Measurements from ENCODE around the gene LAPTM5.

LAPTM5 gene

DNA sequence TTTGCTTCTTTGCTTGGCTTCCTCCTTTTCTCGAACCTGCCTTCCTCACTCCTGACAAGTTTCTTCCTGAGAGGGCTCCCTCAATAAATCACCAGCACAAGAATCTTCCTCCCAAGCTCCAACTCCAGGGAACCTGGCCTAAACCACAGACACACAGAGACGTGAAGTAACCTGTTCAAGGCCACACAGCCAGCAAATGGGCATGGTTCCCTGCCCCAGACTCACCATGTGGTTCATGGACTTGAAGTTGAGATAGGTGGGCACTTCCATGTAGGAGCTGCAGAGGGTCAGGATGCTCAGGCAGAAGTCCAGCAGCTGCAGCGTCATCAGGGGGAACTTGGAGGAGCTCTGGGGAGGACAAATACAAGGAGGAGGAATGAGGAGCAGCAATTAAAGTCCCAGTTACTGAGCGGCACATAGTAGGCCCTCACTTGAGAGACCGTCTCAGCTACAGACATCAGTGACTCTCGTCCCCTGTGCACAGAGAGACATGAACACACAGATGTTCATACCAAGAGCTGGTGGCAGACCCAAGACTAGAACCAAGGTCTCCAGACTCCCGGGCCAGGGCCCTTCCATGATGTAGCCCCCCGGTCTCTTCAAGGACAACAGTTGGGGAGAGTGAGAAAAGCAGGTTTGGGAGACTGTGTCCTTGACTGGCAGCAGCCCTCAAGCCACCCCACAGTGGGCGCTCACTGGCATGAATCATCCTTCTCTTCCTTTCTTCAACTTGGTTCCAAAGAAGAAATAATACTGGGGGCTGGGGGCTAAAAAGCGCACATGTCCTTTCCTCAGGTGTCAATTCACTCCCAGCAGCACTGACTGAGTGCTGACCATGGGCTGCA lies 18.6 kb downstream of the LAPTM5 start:
- H3K27ac Mint-ChIP-seq (ENCODE audit: low read depth): peak overlapping the region; percentile 94
- ATAC-seq (replicated peaks; ENCODE audit: extremely low read depth, poor library complexity, severe bottlenecking) (no peak), DNase-seq (ENCODE audit: low spot score in 2 of 2) (no peak)
- no peak overlapping the region for H3K4me3 Mint-ChIP-seq
- H3K9me3 Mint-ChIP-seq: no peaks in the 10 kb centered on the region
- H3K27me3 Mint-ChIP-seq: no peaks in the 10 kb centered on the region
- H3K36me3 Mint-ChIP-seq (ENCODE audit: insufficient read depth): peaks cover 82% of the 10 kb centered on the region
- peaks cover 66% of the 10 kb centered on the region for H3K4me1 Mint-ChIP-seq

DNA sequence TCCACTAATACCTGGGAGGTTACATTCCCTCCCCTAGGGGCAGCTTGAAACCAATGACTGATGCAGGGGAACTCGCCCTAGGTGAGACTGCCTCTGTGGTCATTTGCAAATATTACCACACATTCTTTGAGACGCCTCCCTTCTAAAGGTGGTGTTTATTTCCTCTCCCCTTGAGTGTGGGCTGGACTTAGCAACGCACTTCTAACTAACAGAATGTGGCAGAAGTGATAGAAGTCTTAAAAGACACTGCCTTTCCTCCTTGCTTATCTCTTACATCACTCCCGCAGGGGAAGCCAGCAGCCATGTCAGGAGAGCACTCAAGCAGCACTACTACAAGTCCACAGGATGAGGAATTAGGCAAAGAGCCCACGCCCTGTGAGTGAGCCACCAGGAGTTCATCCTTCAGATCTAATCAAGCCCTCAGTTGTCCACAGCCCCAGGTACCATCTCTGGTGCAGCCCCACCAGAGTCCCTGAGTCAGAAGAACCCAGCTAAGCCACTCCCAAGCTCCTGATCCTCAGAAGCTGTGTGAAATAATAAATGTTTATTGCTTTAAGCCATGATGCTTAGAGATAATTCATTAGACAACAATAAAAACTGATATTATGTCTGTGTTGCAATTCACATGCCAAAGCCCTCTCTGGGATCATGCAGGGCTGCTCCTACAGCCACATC lies 19.4 kb downstream of the LAPTM5 start:
- Mint-ChIP-seq H3K27ac (ENCODE audit: low read depth) (peak overlapping the region; percentile 94), H3K9me3 (no peaks in the 10 kb centered on the region), H3K4me1 (peaks cover 59% of the 10 kb centered on the region), H3K4me3 (no peak overlapping the region), H3K36me3 (ENCODE audit: insufficient read depth) (peaks cover 82% of the 10 kb centered on the region), H3K27me3 (no peaks in the 10 kb centered on the region)
- no peak for DNase-seq (ENCODE audit: low spot score in 2 of 2)
- peak; percentile 33 for ATAC-seq (replicated peaks; ENCODE audit: extremely low read depth, poor library complexity, severe bottlenecking)

DNA sequence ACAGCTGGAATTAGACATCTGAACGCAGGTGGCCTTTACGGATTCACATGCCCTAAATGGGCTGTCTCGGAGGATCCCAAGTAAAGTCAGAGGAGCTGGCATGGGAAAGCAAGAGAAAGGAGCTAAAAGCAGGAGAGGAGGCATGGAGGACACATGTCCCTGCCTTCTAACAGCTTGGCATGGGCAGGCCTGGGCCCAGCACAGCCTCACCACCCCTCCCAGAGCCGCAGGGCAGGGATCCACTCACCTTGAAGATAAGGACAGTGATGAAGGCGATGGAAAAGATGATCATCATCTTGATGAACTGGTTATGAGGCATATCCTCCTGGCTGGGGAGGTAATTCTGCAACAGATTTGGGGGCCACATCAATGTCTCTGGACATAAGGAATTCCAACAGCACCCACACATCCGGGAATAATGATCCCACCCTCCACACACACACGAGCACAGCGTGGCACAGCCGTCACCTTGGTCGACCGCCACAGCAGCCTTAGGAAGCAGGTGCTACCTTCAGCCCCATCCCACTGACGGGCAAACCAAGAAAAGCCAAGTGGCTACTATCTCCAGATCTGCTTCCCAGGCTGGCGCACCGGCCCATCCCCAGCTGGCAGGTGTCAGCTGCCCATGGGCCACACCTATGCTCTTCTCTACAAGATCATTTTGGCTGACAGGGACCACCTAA lies 20.1 kb downstream of the LAPTM5 start:
- no peak for ATAC-seq (replicated peaks; ENCODE audit: extremely low read depth, poor library complexity, severe bottlenecking)
- Mint-ChIP-seq H3K4me3 (no peak overlapping the region), H3K9me3 (no peaks in the 10 kb centered on the region), H3K27ac (ENCODE audit: low read depth) (peak overlapping the region; percentile 94), H3K36me3 (ENCODE audit: insufficient read depth) (peaks cover 80% of the 10 kb centered on the region), H3K4me1 (peaks cover 53% of the 10 kb centered on the region), H3K27me3 (no peaks in the 10 kb centered on the region)
- DNase-seq (ENCODE audit: low spot score in 2 of 2): no peak

DNA sequence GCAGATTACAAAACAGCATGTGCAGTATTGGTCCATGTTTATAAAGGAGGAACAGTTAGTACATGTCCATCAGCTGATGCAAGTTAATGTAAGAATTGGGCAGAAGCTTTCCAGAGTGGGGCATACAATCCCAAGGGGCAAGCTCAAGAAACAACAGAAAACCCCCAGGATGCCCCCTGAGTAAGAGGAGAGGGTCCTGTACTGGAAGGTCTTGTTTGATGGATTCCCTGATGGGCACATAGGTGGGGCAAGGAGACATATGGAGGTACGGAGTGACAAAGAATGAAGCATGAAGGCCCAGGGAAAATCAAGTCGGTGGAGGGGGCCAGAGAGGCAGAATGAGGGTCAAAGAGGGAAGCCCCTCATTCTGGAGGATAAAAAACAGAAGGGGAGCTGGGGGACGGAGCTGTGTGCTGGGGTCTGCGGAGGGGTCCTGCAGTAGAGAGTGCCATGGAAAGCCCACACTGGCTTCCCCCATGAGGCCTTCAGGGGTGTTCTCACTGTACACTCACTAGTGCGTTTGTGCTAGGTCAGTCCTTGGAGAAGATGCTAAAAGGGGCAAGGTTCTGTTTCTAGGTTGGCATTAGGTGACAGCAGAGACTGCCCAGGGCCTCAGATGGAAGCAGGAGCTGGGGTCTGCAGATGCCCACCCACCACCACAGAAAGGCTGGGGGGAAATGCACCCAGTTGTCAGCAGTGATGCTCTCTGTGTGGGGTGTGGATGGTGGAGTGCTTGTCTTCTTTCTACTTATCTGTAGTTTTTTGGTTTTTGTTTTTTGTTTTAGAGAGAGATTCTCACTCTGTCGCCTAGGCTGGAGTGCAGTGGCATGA lies 21.7 kb downstream of the LAPTM5 start:
- H3K9me3 Mint-ChIP-seq: no peaks in the 10 kb centered on the region
- H3K36me3 Mint-ChIP-seq (ENCODE audit: insufficient read depth): peaks cover 79% of the 10 kb centered on the region
- no peak for DNase-seq (ENCODE audit: low spot score in 2 of 2)
- H3K27me3 Mint-ChIP-seq: no peaks in the 10 kb centered on the region
- ATAC-seq (replicated peaks; ENCODE audit: extremely low read depth, poor library complexity, severe bottlenecking): no peak
- H3K27ac Mint-ChIP-seq (ENCODE audit: low read depth): peak overlapping the region; percentile 91
- peak overlapping the region; percentile 21 for H3K4me3 Mint-ChIP-seq
- peaks cover 53% of the 10 kb centered on the region for H3K4me1 Mint-ChIP-seq

DNA sequence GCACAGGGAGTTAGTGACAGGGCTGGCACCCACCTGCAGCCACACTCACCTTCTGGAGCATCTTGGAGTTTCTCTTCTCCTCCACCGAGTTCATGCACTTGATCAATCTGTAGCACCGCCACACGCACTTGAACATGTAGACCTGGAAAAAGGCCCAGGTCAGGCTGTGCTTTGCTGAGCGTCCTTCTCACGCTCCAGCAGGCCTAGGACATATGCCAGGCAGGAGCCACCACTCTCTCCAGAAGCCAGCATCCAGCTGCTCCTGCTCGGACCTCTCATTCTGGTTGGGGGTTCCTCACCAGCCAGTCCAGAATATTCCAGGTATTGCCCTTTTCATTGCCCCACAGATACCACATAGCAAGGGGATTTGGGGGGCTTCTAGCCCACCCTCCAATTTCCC lies 22.4 kb downstream of the LAPTM5 start:
- Mint-ChIP-seq H3K9me3 (no peaks in the 10 kb centered on the region), H3K4me3 (no peak overlapping the region), H3K27ac (ENCODE audit: low read depth) (peak overlapping the region; percentile 91), H3K27me3 (no peaks in the 10 kb centered on the region), H3K4me1 (peaks cover 53% of the 10 kb centered on the region), H3K36me3 (ENCODE audit: insufficient read depth) (peaks cover 73% of the 10 kb centered on the region)
- DNase-seq (ENCODE audit: low spot score in 2 of 2): no peak
- no peak for ATAC-seq (replicated peaks; ENCODE audit: extremely low read depth, poor library complexity, severe bottlenecking)

DNA sequence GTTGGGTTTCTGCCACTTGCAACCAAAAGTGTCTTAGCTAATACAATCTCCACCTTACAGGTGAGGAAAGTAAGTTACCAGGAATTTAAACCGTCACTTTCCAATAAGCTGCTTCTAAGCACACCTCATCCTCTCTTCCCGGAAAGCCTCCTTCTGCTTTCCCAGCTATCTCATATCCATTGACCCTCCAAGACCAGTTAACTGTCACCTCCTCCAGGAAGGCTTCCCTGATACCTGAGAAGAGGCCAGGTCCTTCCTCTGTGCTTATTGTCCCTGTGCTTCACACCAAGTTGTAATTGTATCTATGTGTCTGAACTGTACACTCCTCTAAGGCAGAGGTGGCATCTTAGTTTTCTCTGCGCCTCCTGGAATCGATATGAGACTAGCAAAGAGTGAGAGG lies 23.0 kb downstream of the LAPTM5 start:
- Mint-ChIP-seq H3K27ac (ENCODE audit: low read depth) (no peak overlapping the region), H3K9me3 (no peaks in the 10 kb centered on the region), H3K36me3 (ENCODE audit: insufficient read depth) (peaks cover 72% of the 10 kb centered on the region), H3K4me3 (no peak overlapping the region), H3K27me3 (no peaks in the 10 kb centered on the region), H3K4me1 (peaks cover 50% of the 10 kb centered on the region)
- ATAC-seq (replicated peaks; ENCODE audit: extremely low read depth, poor library complexity, severe bottlenecking) (no peak), DNase-seq (ENCODE audit: low spot score in 2 of 2) (no peak)

DNA sequence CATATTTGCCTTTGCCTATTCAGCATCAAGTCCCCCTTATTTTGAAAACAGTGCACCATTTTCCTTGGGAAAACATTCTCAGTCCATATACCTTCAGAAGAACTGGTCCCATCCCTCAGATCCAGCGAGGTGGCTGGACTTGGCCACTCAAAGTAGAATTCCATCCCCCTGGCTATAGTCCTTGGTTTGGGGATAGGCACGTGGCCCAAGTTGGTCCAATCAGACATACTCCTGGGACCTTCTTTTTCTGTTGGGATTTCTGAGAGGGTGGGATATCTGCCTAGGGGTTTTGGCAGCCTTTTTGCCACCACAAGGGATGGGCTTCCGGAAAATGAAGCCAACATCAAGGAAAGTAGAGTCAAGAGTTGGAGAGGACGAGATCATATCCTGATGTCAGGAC lies 23.5 kb downstream of the LAPTM5 start:
- Mint-ChIP-seq H3K27ac (ENCODE audit: low read depth) (no peak overlapping the region), H3K4me3 (no peak overlapping the region)

DNA sequence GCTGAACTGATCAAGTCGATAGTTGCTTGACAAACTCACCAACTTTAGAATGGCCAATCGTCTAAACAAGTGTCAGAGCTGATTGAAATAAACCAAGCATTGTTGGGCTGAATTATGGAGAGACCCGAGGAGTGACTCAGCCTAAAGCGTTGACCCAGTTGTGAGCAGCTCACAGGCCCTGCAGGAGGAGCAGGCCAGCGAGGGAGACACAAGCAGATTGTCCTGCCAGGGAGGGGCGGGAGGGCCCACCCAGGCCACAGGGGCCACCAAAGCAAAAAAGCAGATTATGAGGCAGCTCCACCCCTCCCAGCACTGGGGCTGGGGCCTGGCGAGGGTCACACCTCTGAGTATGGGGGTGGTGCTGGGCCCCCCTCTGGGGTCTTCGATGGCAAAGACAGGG lies 24.1 kb downstream of the LAPTM5 start:
- H3K36me3 Mint-ChIP-seq (ENCODE audit: insufficient read depth): peaks cover 61% of the 10 kb centered on the region
- no peak for ATAC-seq (replicated peaks; ENCODE audit: extremely low read depth, poor library complexity, severe bottlenecking)

More for the DNA sequence above, 23.5 kb downstream of the LAPTM5 start:
- ATAC-seq (replicated peaks; ENCODE audit: extremely low read depth, poor library complexity, severe bottlenecking) (no peak), DNase-seq (ENCODE audit: low spot score in 2 of 2) (no peak)
- H3K36me3 Mint-ChIP-seq (ENCODE audit: insufficient read depth): peaks cover 67% of the 10 kb centered on the region
- peaks cover 49% of the 10 kb centered on the region for H3K4me1 Mint-ChIP-seq
- H3K9me3 Mint-ChIP-seq: no peaks in the 10 kb centered on the region
- no peaks in the 10 kb centered on the region for H3K27me3 Mint-ChIP-seq

DNA sequence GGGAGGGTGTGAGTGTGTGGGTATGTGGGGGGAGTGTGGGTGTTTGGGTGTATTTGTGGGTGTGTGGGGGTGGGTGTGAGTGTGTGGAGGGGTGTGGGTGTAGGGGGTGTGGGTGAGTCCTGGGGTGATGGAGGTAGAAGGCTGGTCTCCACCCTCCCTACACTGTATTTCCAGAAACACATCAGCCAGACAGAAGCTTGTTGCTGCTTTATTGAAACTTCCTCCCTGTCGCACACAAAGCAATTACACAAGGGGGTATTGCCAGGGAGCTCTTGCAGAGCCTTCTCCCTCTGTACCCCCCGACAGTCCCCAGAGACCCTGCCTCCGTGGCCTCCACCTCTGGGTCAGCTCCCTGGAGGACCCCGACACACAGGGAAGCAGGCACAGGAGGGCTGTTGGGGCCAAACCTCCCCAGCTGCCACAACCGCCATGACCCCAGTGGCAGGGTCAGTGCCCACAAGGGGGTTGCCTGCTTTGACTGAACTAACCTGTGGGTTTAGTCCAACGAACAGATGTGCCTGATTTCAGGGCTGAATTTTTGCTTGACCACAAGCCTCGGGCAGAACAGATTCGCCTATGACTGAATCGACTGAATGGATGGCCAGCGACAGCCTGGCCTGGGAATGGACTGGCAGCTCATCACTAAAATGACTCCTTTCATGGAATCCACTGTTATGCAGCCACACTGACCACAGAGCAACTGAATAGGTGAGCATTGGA lies 25.1 kb downstream of the LAPTM5 start:
- Mint-ChIP-seq H3K4me3 (peak overlapping the region; percentile 17), H3K9me3 (no peaks in the 10 kb centered on the region), H3K36me3 (ENCODE audit: insufficient read depth) (peaks cover 52% of the 10 kb centered on the region), H3K4me1 (peaks cover 36% of the 10 kb centered on the region), H3K27ac (ENCODE audit: low read depth) (peak overlapping the region; percentile 81), H3K27me3 (no peaks in the 10 kb centered on the region)
- ATAC-seq (replicated peaks; ENCODE audit: extremely low read depth, poor library complexity, severe bottlenecking) (peak; percentile 68), DNase-seq (ENCODE audit: low spot score in 2 of 2) (no peak)

More for the DNA sequence above, 24.1 kb downstream of the LAPTM5 start:
- Mint-ChIP-seq H3K4me1 (peaks cover 43% of the 10 kb centered on the region), H3K27me3 (no peaks in the 10 kb centered on the region), H3K9me3 (no peaks in the 10 kb centered on the region), H3K4me3 (no peak overlapping the region), H3K27ac (ENCODE audit: low read depth) (peak overlapping the region; percentile 72)
- DNase-seq (ENCODE audit: low spot score in 2 of 2): no peak

DNA sequence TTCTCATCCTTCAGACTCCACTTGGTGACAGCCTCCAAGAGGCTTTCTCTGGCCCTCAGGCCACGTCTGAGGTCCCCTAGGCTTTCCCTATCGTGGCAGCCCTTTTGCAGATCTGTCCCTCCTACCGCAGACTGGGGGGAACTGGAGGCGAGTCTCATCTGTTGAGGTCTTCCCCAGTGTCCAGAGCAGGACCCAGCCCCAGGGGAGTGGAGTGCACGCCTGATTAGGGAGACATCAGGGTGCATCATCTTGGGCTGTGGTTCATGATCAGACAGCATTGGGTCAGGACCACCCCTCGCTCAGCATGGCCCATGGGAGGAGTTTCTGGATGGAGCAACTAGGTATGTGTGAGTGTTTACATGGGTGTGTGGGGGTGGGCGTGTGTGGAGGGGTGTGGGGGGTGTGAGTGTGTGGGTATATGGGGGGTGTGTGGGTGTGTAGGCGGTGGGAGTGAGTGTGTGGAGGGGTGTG lies 25.7 kb downstream of the LAPTM5 start:
- H3K36me3 Mint-ChIP-seq (ENCODE audit: insufficient read depth): peaks cover 50% of the 10 kb centered on the region
- H3K4me1 Mint-ChIP-seq: peaks cover 36% of the 10 kb centered on the region
- no peak for ATAC-seq (replicated peaks; ENCODE audit: extremely low read depth, poor library complexity, severe bottlenecking)
- peak overlapping the region; percentile 81 for H3K27ac Mint-ChIP-seq (ENCODE audit: low read depth)
- no peak for DNase-seq (ENCODE audit: low spot score in 2 of 2)
- H3K4me3 Mint-ChIP-seq: peak overlapping the region; percentile 17
- no peaks in the 10 kb centered on the region for H3K27me3 Mint-ChIP-seq
- H3K9me3 Mint-ChIP-seq: no peaks in the 10 kb centered on the region

DNA sequence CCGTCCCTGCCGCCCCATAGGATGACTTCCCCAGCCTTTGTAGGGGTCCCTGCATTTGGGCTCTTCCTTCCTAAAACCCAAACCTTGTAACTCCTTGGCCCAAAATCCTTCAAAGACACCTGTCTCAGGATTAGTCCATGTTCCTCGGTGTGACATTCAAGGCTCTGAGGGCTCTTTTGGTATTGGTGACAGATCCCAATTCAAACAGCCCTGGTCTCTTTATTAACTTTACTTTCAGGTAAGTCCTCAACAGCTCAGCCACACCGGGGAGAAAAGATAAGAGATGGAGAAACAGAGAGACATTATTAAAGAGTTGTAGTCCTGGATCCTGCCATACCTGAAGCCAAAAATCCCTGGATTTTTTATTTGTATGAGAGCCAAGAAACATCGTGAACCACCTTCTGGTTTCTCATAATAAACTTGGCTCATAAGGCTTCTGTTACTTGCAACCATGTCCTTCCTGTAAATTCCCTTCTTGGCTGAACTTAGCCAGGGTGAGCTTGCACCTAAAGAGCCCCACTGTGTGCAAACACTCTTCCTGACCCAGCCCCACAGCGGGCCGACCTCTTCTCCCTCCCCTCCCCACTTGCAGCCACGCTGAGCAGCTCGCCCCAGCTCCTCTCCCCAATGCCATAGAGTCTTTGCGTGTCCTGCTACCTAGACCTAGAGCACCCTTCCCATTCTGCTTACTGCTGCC lies 26.3 kb downstream of the LAPTM5 start:
- Mint-ChIP-seq H3K4me3 (peak overlapping the region; percentile 17), H3K9me3 (no peaks in the 10 kb centered on the region), H3K4me1 (peaks cover 36% of the 10 kb centered on the region), H3K27me3 (no peaks in the 10 kb centered on the region), H3K27ac (ENCODE audit: low read depth) (peak overlapping the region; percentile 81), H3K36me3 (ENCODE audit: insufficient read depth) (peaks cover 44% of the 10 kb centered on the region)
- ATAC-seq (replicated peaks; ENCODE audit: extremely low read depth, poor library complexity, severe bottlenecking) (no peak), DNase-seq (ENCODE audit: low spot score in 2 of 2) (no peak)
